ENCODE data around the gene KDM6B.

DNA sequence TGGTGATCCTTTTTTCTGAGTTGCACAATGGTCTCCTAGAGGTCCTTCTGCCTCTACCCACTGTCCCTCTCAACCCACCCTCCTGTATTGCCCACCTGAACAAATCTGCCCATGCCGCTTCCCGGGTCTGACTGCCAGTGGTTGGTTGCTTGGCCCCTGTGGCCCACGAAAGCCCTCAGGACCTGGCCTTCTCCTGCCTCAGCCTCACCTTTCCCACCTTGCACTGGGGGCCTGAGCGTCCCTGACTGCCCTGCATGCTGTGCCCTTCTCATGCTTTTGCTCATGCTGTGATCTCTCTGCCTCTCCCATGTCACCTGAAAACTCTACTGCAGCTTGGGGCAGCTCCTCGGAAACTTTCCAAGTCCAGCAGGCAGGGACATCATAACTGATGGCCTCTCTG lies 13.8 kb upstream of the KDM6B start:
- TF ChIP-seq, protein P1, sequence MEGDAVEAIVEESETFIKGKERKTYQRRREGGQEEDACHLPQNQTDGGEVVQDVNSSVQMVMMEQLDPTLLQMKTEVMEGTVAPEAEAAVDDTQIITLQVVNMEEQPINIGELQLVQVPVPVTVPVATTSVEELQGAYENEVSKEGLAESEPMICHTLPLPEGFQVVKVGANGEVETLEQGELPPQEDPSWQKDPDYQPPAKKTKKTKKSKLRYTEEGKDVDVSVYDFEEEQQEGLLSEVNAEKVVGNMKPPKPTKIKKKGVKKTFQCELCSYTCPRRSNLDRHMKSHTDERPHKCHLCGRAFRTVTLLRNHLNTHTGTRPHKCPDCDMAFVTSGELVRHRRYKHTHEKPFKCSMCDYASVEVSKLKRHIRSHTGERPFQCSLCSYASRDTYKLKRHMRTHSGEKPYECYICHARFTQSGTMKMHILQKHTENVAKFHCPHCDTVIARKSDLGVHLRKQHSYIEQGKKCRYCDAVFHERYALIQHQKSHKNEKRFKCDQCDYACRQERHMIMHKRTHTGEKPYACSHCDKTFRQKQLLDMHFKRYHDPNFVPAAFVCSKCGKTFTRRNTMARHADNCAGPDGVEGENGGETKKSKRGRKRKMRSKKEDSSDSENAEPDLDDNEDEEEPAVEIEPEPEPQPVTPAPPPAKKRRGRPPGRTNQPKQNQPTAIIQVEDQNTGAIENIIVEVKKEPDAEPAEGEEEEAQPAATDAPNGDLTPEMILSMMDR (conservative IDR thresholded peaks at IDR 0.05) = no peak
- no peak for TF ChIP-seq EZH2 (IDR thresholded peaks at IDR 0.05; ENCODE audit: low read depth)

Data from PC-9 (cell line).